ENCODE data around the gene VSIR. TPM values are rescaled to one million over a fixed set of nuclear protein-coding genes. Genes with fewer than 3 reads are reported as not detected.

Gene VSIR
- total and polyA plus RNA-seq, 10 of the 15 experiments (the other 5 are each of a cell fraction or from before 2014, with no cell fraction given) = 0.19 to 12.5 (median 6.7) TPM

GRCh38 chr10:71734797-71735196 lies 38.5 kb downstream of the VSIR start:
- Histone ChIP-seq H3K4me2 (ENCODE audit: control insufficient read depth, insufficient read depth) (no peak overlapping the region), H3K4me1 (ENCODE audit: control insufficient read depth, insufficient read depth, low read length) (peaks cover 22% of the 10 kb centered on the region), H3K27ac (ENCODE audit: control insufficient read depth, insufficient read depth) (no peak overlapping the region), H3K36me3 (ENCODE audit: control insufficient read depth in 2 of 2, insufficient read depth in 2 of 2, low read length in 1 of 2) (no peaks in the 10 kb centered on the region), H3K27me3 (replicated peaks in 1 of 2; ENCODE audit: control insufficient read depth in 2 of 2, insufficient read depth in 2 of 2, low read length in 1 of 2) (no peaks in the 10 kb centered on the region), H2AFZ (ENCODE audit: control insufficient read depth, low read depth, low read length) (no peak overlapping the region), H3K79me2 (ENCODE audit: control insufficient read depth, insufficient read depth, low read length) (no peaks in the 10 kb centered on the region), H3K9me3 (replicated peaks; ENCODE audit: control insufficient read depth, insufficient read depth, low read length) (no peaks in the 10 kb centered on the region), H3K4me3 (no peak overlapping the region), H3K9ac (ENCODE audit: control insufficient read depth, insufficient read depth, low read length) (no peak overlapping the region), H4K20me1 (ENCODE audit: control insufficient read depth, insufficient read depth) (no peaks in the 10 kb centered on the region)
- ChIA-PET CTCF (interaction anchor here (1.0 kb wide), 1 partner anchor 162 kb away, joined by 3 read pairs; no protein-coding TSS in a partner anchor), POLR2A (no interaction called here), SMC1A (ENCODE audit: uncharacterized antibody, unreplicated experiment) (no interaction called here), RAD21 (ENCODE audit: unreplicated experiment) (interaction anchor here (0.6 kb wide), 1 partner anchor 24 kb away, joined by 3 read pairs; no protein-coding TSS in a partner anchor)
- no TSS peak for BruUV-seq (replicated peaks)
- intact Hi-C loops (cut with micrococcal nuclease; ENCODE audit: unreplicated experiment) = no loop called here
- in situ Hi-C loops (cut with MboI) = no loop called here
- no peak for FAIRE-seq
- TF ChIP-seq E2F4 (IDR thresholded peaks at IDR 0.05; ENCODE audit: low read depth, low read length) (no peak), ZBTB4 (CRISPR knock-in tag; IDR thresholded peaks at IDR 0.05) (no peak), POLR2AphosphoS5 (IDR thresholded peaks at IDR 0.05; ENCODE audit: low read length) (no peak), PRDM15 (CRISPR knock-in tag; IDR thresholded peaks at IDR 0.05) (no peak), NFYB (IDR thresholded peaks at IDR 0.05; ENCODE audit: insufficient read depth, low read depth, low read length) (no peak), CBFB (IDR thresholded peaks at IDR 0.05; ENCODE audit: low read depth) (no peak), KDM1A (IDR thresholded peaks at IDR 0.05; ENCODE audit: borderline replicate concordance) (no peak), BCL3 (IDR thresholded peaks at IDR 0.05; ENCODE audit: borderline replicate concordance, insufficient read depth, low read depth, low read length, poor library complexity, severe bottlenecking) (no peak), E4F1 (IDR thresholded peaks at IDR 0.05; ENCODE audit: borderline replicate concordance, partially characterized antibody) (no peak), SIN3A (IDR thresholded peaks at IDR 0.05; ENCODE audit: low read depth, low read length) (no peak), POU2F2 (IDR thresholded peaks at IDR 0.05; ENCODE audit: borderline replicate concordance, low read depth, low read length) (no peak)
- no peak for ATAC-seq
- DNase-seq (ENCODE audit: low read depth, low spot score) = no peak
- 46% methylated on average over 5 of the region's 5 CpGs for WGBS (ENCODE audit: insufficient coverage, insufficient replicate concordance, low lambda C conversion rate, missing lambda C conversion rate)
